Coronary artery (tissue), 2 donors: ENCODE results near the gene MKX.

Experiments used
- DNase-seq: peaks from one replicate; pipeline ENCODE4 v3.0.0-alpha.2; 2017; ENCODE audit warnings: low spot score
- H3K27ac ChIP-seq, 2 donors: fragments of 200-600 bp; sonication (generic); one replicate each; pipeline ENCODE4 v1.5.1; 2016 to 2019
- H3K4me3 ChIP-seq: fragments of 200-600 bp; sonication (generic); 2 replicates; pipeline ENCODE4 v1.5.1; 2016; ENCODE audit warnings: mild to moderate bottlenecking, moderate library complexity
- CTCF ChIP-seq: fragments of 200-600 bp; sonication (generic); IDR thresholded peaks from one replicate; pipeline ENCODE4 v1.5.1; 2019; ENCODE audit warnings: antibody characterized with exemption

Gene MKX

GRCh38 chr10:27626890-27627289, 118.7 kb downstream of the MKX start:
- no peak for TF ChIP-seq CTCF
- DNase-seq = no peak
- Histone ChIP-seq H3K4me3 (no peak overlapping the region), H3K27ac (no peak overlapping the region)

DNA sequence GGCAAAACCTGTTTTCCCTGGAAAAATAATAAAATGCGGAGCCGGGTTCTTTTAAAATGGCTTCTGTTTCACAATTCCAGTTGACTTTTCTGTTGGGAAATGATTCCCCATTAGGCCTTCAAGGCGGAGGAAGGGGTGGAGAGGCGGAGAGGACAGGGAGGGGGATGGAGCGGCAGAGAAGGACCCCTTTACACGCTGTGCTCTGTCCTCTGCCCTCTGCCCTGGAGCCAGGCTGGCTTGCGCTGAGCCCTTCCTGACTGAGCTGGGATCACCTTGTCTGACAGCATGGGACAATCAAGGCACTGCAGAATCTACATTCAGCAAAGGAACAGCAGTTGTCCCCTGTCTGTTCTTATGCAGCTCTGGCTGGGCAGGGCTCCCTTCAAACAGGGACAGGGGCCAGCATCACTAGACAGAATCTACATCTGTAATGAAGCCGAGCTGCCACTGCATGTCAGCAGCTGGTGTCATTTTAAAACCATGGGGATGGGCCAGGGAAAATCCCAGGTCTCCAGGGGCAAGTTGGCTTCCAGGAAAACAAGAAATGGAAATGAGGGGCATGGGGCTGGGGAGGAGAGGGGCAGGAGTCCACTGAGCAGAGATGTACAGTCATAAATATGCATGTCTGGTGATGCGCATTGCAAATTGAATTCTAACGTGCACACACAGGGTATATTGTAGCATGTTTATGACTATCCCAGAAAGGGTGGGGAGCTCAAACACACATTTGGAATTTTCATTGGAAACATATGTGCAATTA, 120.0 kb downstream of the MKX start:
- no peak overlapping the region for H3K4me3 ChIP-seq
- no peak overlapping the region for H3K27ac ChIP-seq
- DNase-seq = no peak
- TF ChIP-seq CTCF = no peak

DNA sequence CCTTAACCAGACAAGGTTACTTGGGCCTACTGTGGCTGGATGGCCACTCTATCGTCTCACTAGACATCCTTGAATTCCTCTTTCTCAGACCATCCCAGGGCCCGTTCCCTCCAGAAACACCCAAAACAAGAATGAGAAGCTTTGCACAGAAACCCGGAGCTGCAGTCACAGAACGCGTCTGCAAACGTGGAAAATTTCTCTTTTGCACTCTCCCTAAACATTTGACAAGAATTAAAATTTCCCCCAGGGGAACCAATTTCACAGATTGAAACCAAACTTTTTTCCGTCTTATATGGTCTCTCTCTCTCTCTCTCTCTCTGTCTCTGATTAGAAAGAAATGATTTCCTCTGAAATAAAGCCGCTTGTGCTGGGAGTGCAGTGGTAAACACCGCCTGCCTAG, 120.7 kb downstream of the MKX start:
- Histone ChIP-seq H3K4me3 (no peak overlapping the region), H3K27ac (no peak overlapping the region)
- TF ChIP-seq CTCF = no peak
- no peak for DNase-seq
